ENCODE results near the gene ODF2L.

The ODF2L gene

DNA sequence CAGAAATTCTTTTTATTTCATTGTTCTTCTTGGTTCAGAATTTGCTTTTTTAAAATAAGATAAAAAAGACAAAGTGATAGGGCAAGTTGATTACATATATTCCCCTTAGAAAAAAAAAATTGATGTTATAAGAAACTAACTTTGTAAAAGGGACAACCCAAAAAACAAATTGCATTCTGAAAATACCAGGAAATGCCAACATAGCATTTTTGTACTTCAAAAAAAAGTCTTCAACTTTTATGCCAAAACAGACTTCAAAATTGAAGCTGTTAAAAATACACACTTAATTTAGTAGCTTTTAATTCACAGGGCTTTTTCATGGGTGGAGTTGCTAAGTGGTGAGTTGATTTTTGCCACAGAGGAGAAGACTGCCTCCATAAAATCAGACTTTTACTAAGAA is 70.9 kb downstream of the ODF2L start:
- TF ChIP-seq, protein P1, sequence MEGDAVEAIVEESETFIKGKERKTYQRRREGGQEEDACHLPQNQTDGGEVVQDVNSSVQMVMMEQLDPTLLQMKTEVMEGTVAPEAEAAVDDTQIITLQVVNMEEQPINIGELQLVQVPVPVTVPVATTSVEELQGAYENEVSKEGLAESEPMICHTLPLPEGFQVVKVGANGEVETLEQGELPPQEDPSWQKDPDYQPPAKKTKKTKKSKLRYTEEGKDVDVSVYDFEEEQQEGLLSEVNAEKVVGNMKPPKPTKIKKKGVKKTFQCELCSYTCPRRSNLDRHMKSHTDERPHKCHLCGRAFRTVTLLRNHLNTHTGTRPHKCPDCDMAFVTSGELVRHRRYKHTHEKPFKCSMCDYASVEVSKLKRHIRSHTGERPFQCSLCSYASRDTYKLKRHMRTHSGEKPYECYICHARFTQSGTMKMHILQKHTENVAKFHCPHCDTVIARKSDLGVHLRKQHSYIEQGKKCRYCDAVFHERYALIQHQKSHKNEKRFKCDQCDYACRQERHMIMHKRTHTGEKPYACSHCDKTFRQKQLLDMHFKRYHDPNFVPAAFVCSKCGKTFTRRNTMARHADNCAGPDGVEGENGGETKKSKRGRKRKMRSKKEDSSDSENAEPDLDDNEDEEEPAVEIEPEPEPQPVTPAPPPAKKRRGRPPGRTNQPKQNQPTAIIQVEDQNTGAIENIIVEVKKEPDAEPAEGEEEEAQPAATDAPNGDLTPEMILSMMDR (IDR thresholded peaks at IDR 0.05; ENCODE audit: insufficient read depth, low read depth, low read length, missing control alignments): no peak
- no peak for DNase-seq (ENCODE audit: low read depth)
- no peak overlapping the region for H3K4me3 ChIP-seq (ENCODE audit: low read depth, low read length)

GRCh38 chr1:86324130-86324822 is 71.8 kb downstream of the ODF2L start:
- TF ChIP-seq, protein P1 (IDR thresholded peaks at IDR 0.05; ENCODE audit: insufficient read depth, low read depth, low read length, missing control alignments): no peak
- peak; percentile 18 for DNase-seq (ENCODE audit: low read depth)
- no peak overlapping the region for H3K4me3 ChIP-seq (ENCODE audit: low read depth, low read length)

GRCh38 chr1:86322241-86322640 is 73.9 kb downstream of the ODF2L start:
- DNase-seq (ENCODE audit: low read depth): no peak
- no peak overlapping the region for H3K4me3 ChIP-seq (ENCODE audit: low read depth, low read length)
- TF ChIP-seq, protein P1 (IDR thresholded peaks at IDR 0.05; ENCODE audit: insufficient read depth, low read depth, low read length, missing control alignments): no peak

- TF ChIP-seq, protein P1 (IDR thresholded peaks at IDR 0.05; ENCODE audit: insufficient read depth, low read depth, low read length, missing control alignments): no peak
- no peak overlapping the region for H3K4me3 ChIP-seq (ENCODE audit: low read depth, low read length)
- no peak for DNase-seq (ENCODE audit: low read depth)
These were observed 77.7 kb downstream of the ODF2L start for GRCh38 chr1:86318436-86318835.

DNA sequence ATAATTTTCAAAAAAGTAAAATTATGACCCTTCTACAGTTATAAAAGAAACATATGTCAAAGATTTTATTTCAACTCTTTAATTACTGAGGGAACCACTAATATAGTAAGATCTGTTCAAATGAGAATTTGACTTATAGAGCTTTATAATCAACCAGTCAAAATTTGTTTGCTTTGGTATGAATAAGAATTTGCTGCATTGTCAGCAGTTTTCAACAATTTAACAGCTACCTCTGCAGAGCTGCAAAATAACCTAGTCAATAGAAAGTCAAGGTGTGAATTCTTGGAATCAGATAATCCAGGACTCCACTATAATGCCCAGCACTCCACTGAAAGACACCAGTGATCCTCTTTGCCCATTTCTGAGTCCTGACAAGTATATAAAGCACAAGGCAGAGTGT is 78.2 kb downstream of the ODF2L start:
- H3K4me3 ChIP-seq (ENCODE audit: low read depth, low read length): no peak overlapping the region
- TF ChIP-seq, protein P1 (IDR thresholded peaks at IDR 0.05; ENCODE audit: insufficient read depth, low read depth, low read length, missing control alignments): no peak
- DNase-seq (ENCODE audit: low read depth): no peak

GRCh38 chr1:86305731-86306130 is 90.4 kb downstream of the ODF2L start:
- TF ChIP-seq, protein P1 (IDR thresholded peaks at IDR 0.05; ENCODE audit: insufficient read depth, low read depth, low read length, missing control alignments): no peak
- H3K4me3 ChIP-seq (ENCODE audit: low read depth, low read length): no peak overlapping the region
- no peak for DNase-seq (ENCODE audit: low read depth)
